ENCODE results near the gene SPOCK2.
A peak's percentile ranks its signal among the peaks of the same experiment; 100 is the strongest.

The SPOCK2 gene

DNA sequence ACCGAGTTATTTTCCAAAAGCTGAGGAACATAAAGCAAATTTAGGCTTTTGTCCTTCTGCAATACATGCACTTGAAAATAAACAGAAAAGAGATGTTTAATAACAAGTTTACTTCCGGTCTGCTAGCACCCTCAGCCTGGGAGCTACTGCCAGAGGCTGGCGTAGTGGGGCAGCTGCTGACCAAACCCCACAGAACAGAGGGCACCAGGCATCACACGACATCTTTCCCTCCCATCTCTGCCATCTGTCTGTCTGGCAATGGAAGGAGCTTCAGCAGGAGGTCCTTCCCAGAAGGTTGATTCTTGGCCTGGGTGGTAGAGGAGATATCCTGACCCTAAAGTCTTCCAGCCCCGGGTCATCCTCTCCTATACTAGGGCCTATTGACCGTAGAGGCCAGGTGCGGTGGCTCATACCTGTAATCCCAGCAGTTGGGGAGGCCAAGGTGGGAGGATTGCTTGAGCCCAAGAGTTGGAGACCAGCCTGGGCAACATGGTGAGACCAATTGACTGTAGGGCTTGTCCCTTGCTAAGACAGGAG lies 76.3 kb downstream of the SPOCK2 start:
- no peaks in the 10 kb centered on the region for H3K9me3 ChIP-seq (ENCODE audit: control insufficient read depth, insufficient read depth, low read depth, low read length)
- no peak overlapping the region for H3K4me3 ChIP-seq (ENCODE audit: low read depth, low read length)
- H3K4me1 ChIP-seq (ENCODE audit: control insufficient read depth, insufficient read depth, low read length), result peaks cover 18% of the 10 kb centered on the region; the same call in 1 of the 2 replicates
- no peaks in the 10 kb centered on the region for H3K27me3 ChIP-seq (ENCODE audit: control insufficient read depth, insufficient read depth, low read length)
- H3K9ac ChIP-seq (ENCODE audit: low read length), result no peak overlapping the region
- H3K27ac ChIP-seq (ENCODE audit: low read depth, low read length), result no peak overlapping the region
- peaks cover 7% of the 10 kb centered on the region; the same call in 1 of the 2 replicates for H3K36me3 ChIP-seq (ENCODE audit: control insufficient read depth, insufficient read depth, low read length)

DNA sequence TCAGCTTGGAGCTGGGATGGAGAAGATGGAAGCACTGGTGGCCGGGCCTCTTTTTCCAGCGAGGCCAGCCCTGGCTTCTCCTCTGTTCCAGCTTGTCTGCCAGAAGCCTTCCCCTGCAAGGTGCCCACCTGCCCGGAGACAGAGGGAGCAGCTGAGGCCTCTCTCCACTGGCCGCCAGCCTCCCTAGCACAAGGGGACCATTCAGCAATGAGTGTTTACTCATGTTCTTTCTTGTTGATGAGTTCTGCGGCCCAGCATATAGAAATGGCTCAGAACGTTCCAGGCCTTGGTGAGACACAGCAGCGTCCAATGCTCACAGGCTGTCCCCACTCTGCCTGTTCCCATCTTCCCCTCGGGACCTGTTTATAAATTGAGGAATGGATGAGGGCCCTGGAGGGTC lies 76.9 kb downstream of the SPOCK2 start:
- no peak overlapping the region for H3K4me3 ChIP-seq (ENCODE audit: low read depth, low read length)
- H3K27me3 ChIP-seq (ENCODE audit: control insufficient read depth, insufficient read depth, low read length), result no peaks in the 10 kb centered on the region
- H3K4me1 ChIP-seq (ENCODE audit: control insufficient read depth, insufficient read depth, low read length), result peaks cover 18% of the 10 kb centered on the region; the same call in 1 of the 2 replicates
- H3K9me3 ChIP-seq (ENCODE audit: control insufficient read depth, insufficient read depth, low read depth, low read length), result no peaks in the 10 kb centered on the region
- peaks cover 7% of the 10 kb centered on the region; the same call in 1 of the 2 replicates for H3K36me3 ChIP-seq (ENCODE audit: control insufficient read depth, insufficient read depth, low read length)
- no peak overlapping the region for H3K9ac ChIP-seq (ENCODE audit: low read length)
- no peak overlapping the region for H3K27ac ChIP-seq (ENCODE audit: low read depth, low read length)

DNA sequence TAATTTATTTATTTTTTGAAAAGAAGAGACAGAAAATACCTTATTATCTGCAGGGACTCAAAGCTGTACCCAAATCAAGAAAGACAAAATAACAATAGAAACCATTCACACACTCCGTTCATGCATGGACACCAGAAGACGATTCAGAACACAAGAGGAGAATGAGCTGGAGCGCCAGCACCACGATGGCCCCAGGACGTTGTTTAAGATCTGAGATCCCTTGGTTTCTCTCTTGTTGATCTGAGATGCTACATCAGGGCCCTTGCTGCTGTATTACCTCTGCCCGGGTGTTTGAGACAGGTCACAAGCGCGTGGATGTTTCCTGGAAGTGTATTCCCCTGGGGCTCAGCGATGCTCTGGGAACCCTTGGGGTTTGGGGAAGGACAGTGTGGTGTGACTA lies 77.3 kb downstream of the SPOCK2 start:
- H3K9ac ChIP-seq (ENCODE audit: low read length), result no peak overlapping the region
- peaks cover 7% of the 10 kb centered on the region; the same call in 1 of the 2 replicates for H3K36me3 ChIP-seq (ENCODE audit: control insufficient read depth, insufficient read depth, low read length)
- no peak overlapping the region for H3K27ac ChIP-seq (ENCODE audit: low read depth, low read length)
- H3K27me3 ChIP-seq (ENCODE audit: control insufficient read depth, insufficient read depth, low read length), result no peaks in the 10 kb centered on the region
- H3K4me3 ChIP-seq (ENCODE audit: low read depth, low read length), result no peak overlapping the region
- no peaks in the 10 kb centered on the region for H3K9me3 ChIP-seq (ENCODE audit: control insufficient read depth, insufficient read depth, low read depth, low read length)
- peaks cover 18% of the 10 kb centered on the region; the same call in 1 of the 2 replicates for H3K4me1 ChIP-seq (ENCODE audit: control insufficient read depth, insufficient read depth, low read length)

DNA sequence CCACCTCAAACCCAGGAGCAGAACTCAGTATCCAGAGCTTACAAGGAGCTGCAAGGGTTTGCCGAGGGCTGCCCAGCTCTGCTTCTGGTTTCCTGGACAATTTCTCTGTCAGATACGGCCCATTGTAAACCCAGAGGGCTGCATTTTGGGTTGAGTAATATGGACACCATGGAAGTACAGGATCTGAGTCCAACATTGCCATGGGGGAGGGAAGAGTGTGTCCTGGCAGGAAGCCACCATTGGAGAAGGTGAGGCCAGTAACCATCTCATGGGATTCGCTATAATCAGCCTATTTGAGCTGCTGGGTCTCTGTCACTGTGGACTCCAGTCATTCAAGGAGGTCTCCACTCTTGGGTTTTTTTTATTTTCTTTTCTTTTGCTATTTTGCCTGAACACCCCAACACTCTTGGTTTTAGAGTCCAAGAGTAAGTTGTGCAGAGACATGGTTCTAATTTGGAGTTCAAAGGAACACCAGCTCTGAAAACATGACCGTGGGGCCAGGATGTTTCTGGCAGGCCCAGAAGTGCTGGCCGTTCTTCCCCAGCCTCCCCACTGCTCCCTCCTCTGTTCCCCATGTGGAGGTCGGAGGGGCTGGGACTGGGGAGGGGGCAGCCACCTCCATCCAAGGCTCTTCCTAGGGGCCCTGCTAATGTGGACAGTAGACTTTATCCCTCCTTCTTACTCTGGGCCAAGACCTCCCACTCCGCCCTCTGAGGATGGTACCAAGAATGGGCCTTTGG lies 77.9 kb downstream of the SPOCK2 start:
- Histone ChIP-seq H3K9me3 (ENCODE audit: control insufficient read depth, insufficient read depth, low read depth, low read length) (no peaks in the 10 kb centered on the region), H3K27ac (ENCODE audit: low read depth, low read length) (no peak overlapping the region), H3K4me3 (ENCODE audit: low read depth, low read length) (no peak overlapping the region), H3K36me3 (ENCODE audit: control insufficient read depth, insufficient read depth, low read length) (peaks cover 7% of the 10 kb centered on the region; the same call in 1 of the 2 replicates), H3K27me3 (ENCODE audit: control insufficient read depth, insufficient read depth, low read length) (no peaks in the 10 kb centered on the region), H3K9ac (ENCODE audit: low read length) (no peak overlapping the region), H3K4me1 (ENCODE audit: control insufficient read depth, insufficient read depth, low read length) (peaks cover 18% of the 10 kb centered on the region; the same call in 1 of the 2 replicates)

DNA sequence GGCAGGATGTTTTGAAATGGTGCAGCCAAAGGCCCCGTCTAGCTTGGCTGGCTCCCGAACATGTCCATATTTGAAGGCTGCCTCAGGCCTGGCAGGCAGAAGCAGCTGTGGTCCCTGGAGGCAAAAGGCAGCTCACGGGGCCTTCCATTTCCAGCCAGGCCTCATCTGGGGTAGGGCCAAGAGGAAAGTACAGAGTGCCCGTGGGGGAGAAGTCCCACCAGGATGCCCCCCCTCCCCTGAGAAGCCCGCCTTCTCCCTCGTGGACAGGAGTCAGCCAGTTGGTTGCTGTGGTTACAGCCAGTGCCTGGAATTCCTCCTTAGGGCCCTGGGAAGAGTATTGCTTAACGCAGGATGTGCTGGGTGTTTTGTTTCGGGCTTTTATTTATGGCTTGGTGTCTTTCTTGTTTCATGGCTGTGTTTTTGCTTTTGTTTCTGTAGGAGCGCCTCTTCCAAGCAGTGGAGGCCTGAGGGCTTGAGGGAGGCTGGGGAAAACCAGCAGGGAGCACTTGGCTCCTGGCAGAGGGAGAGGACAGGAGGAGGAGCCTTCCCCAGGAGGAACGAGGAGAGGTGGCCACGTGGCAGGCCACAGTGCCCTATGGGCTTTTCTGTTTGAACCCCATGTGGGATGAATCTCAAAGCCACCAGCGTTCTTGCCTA lies 78.8 kb downstream of the SPOCK2 start:
- Histone ChIP-seq H3K9me3 (ENCODE audit: control insufficient read depth, insufficient read depth, low read depth, low read length) (no peaks in the 10 kb centered on the region), H3K9ac (ENCODE audit: low read length) (peak overlapping the region; percentile 13), H3K4me1 (ENCODE audit: control insufficient read depth, insufficient read depth, low read length) (peaks cover 18% of the 10 kb centered on the region; the same call in 1 of the 2 replicates), H3K36me3 (ENCODE audit: control insufficient read depth, insufficient read depth, low read length) (peaks cover 7% of the 10 kb centered on the region; the same call in 1 of the 2 replicates), H3K4me3 (ENCODE audit: low read depth, low read length) (no peak overlapping the region), H3K27me3 (ENCODE audit: control insufficient read depth, insufficient read depth, low read length) (no peaks in the 10 kb centered on the region), H3K27ac (ENCODE audit: low read depth, low read length) (no peak overlapping the region)

DNA sequence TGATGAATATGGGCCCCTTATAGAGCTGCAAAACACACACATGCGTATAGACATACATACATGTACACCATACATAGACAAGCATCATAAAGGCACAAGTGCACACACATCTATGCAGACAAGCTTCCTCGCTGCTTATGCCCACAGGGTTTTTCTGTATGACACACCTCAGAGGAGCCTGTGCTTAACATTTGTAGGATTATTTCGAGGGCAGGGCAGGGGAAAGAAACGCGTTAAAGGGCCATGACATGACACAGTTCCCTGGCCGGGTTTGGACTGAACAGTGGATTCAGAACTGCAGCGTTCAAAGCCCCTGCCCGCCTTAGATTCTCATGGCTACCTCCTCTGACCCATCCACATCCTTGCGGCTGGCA lies 79.3 kb downstream of the SPOCK2 start:
- peak overlapping the region; percentile 13 for H3K9ac ChIP-seq (ENCODE audit: low read length)
- peaks cover 18% of the 10 kb centered on the region; the same call in 1 of the 2 replicates for H3K4me1 ChIP-seq (ENCODE audit: control insufficient read depth, insufficient read depth, low read length)
- H3K4me3 ChIP-seq (ENCODE audit: low read depth, low read length), result no peak overlapping the region
- peaks cover 7% of the 10 kb centered on the region; the same call in 1 of the 2 replicates for H3K36me3 ChIP-seq (ENCODE audit: control insufficient read depth, insufficient read depth, low read length)
- H3K27me3 ChIP-seq (ENCODE audit: control insufficient read depth, insufficient read depth, low read length), result no peaks in the 10 kb centered on the region
- no peak overlapping the region for H3K27ac ChIP-seq (ENCODE audit: low read depth, low read length)
- H3K9me3 ChIP-seq (ENCODE audit: control insufficient read depth, insufficient read depth, low read depth, low read length), result no peaks in the 10 kb centered on the region

Data from HUES6 (cell line).